Measurements from ENCODE around the gene SNN. TPM values are rescaled to one million over a fixed set of nuclear protein-coding genes. Genes with fewer than 3 reads are reported as not detected.

Gene SNN
- total RNA-seq, 1 donor from 2014 or later: 80.6 TPM

- TF ChIP-seq, protein P1, sequence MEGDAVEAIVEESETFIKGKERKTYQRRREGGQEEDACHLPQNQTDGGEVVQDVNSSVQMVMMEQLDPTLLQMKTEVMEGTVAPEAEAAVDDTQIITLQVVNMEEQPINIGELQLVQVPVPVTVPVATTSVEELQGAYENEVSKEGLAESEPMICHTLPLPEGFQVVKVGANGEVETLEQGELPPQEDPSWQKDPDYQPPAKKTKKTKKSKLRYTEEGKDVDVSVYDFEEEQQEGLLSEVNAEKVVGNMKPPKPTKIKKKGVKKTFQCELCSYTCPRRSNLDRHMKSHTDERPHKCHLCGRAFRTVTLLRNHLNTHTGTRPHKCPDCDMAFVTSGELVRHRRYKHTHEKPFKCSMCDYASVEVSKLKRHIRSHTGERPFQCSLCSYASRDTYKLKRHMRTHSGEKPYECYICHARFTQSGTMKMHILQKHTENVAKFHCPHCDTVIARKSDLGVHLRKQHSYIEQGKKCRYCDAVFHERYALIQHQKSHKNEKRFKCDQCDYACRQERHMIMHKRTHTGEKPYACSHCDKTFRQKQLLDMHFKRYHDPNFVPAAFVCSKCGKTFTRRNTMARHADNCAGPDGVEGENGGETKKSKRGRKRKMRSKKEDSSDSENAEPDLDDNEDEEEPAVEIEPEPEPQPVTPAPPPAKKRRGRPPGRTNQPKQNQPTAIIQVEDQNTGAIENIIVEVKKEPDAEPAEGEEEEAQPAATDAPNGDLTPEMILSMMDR (IDR thresholded peaks at IDR 0.05; ENCODE audit: unreplicated experiment): no peak
- Mint-ChIP-seq H3K4me1 (ENCODE audit: low read depth) (peaks cover 2% of the 10 kb centered on the region), H3K36me3 (ENCODE audit: insufficient read depth) (no peaks in the 10 kb centered on the region), H3K9me3 (ENCODE audit: low read depth) (peaks cover 3% of the 10 kb centered on the region), H3K27ac (no peak overlapping the region), H3K4me3 (ENCODE audit: low read depth) (no peak overlapping the region), H3K27me3 (peaks cover 3% of the 10 kb centered on the region)
- no peak for DNase-seq (ENCODE audit: low spot score, unreplicated experiment)
These were observed 46.2 kb upstream of the SNN start for GRCh38 chr16:11621920-11622651.

DNA sequence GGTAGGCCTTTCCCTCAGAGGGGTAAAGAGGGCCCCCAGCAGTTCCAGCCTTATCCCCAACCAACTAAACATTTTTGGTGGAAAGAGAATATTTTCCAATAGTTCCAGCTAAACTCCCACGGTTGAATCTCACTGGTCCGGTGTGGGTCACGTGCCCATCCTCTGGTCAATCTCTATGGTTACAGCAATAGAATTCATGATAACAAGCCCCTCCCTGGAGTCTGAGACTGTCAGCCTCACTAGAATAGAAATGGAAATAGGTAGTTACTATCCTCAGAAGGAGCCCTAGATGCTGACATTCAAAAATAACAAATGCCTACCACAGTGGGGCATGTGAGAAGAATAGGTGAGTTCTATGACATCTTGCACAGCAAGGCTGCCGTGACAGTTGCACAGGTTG, 44.0 kb upstream of the SNN start:
- Mint-ChIP-seq H3K4me3 (ENCODE audit: low read depth) (no peak overlapping the region), H3K4me1 (ENCODE audit: low read depth) (peaks cover 2% of the 10 kb centered on the region), H3K27me3 (peaks cover 3% of the 10 kb centered on the region), H3K27ac (no peak overlapping the region), H3K36me3 (ENCODE audit: insufficient read depth) (no peaks in the 10 kb centered on the region), H3K9me3 (ENCODE audit: low read depth) (peaks cover 3% of the 10 kb centered on the region)
- TF ChIP-seq, protein P1 (IDR thresholded peaks at IDR 0.05; ENCODE audit: unreplicated experiment): no peak
- DNase-seq (ENCODE audit: low spot score, unreplicated experiment): no peak

DNA sequence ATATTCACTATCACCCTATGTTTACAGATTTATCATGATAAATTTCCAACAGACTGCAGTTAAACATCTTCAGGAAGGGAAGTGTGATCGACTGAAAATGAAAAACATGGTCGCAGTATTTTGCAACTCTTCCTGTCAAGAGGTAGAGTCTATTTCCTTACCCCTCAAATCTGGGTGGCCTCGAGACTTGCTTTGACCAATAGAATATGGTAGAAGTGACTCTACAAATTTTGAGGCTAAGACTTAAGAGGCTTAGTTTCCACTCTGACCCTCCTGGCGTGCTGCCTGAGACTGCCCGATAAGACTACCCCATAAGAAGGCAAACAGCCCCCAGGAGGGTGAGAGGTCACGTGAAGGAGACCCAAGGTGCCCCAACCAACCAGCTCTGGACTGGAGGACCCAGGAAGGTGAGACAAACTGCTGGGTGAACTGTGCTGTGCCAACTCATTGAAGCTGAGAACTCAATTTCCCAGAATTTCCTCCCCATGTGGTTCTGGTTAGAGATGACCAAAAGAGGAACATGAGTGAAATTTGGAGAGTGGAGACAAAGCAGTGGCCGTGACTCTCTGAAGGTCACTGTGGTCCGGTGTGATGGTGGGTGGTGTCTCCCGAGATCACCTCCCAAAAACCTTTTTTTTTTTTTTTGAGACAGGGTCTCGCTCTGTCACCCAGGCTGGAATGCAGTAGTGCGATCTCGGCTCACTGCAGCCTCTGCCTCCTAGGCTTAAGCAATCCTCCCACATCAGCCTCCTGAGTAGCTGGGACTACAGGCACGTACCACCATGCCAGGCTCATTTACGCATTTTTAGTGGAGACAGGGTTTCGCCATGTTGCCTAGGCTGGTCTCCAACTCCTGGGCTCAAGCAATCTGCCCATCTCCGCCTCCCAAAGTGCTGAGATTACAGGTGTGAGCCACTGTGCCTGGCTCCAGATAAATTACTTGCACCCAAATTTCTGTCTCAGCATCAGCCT, 43.3 kb upstream of the SNN start:
- Mint-ChIP-seq H3K9me3 (ENCODE audit: low read depth) (peaks cover 3% of the 10 kb centered on the region), H3K27me3 (peaks cover 3% of the 10 kb centered on the region), H3K4me1 (ENCODE audit: low read depth) (peaks cover 2% of the 10 kb centered on the region), H3K4me3 (ENCODE audit: low read depth) (no peak overlapping the region), H3K27ac (no peak overlapping the region), H3K36me3 (ENCODE audit: insufficient read depth) (no peaks in the 10 kb centered on the region)
- no peak for DNase-seq (ENCODE audit: low spot score, unreplicated experiment)
- TF ChIP-seq, protein P1 (IDR thresholded peaks at IDR 0.05; ENCODE audit: unreplicated experiment): no peak

- TF ChIP-seq, protein P1 (IDR thresholded peaks at IDR 0.05; ENCODE audit: unreplicated experiment): no peak
- no peak overlapping the region for H3K27ac Mint-ChIP-seq
- no peaks in the 10 kb centered on the region for H3K9me3 Mint-ChIP-seq (ENCODE audit: low read depth)
- no peak for DNase-seq (ENCODE audit: low spot score, unreplicated experiment)
- no peaks in the 10 kb centered on the region for H3K36me3 Mint-ChIP-seq (ENCODE audit: insufficient read depth)
- H3K4me1 Mint-ChIP-seq (ENCODE audit: low read depth): peaks cover 2% of the 10 kb centered on the region
- no peak overlapping the region for H3K4me3 Mint-ChIP-seq (ENCODE audit: low read depth)
- H3K27me3 Mint-ChIP-seq: peaks cover 3% of the 10 kb centered on the region
These were observed 42.5 kb upstream of the SNN start for GRCh38 chr16:11625769-11626168.

GRCh38 chr16:11626657-11627291, 41.5 kb upstream of the SNN start:
- Mint-ChIP-seq H3K36me3 (ENCODE audit: insufficient read depth) (no peaks in the 10 kb centered on the region), H3K27ac (no peak overlapping the region), H3K27me3 (peaks cover under 1% of the 10 kb centered on the region), H3K9me3 (ENCODE audit: low read depth) (no peaks in the 10 kb centered on the region), H3K4me1 (ENCODE audit: low read depth) (no peaks in the 10 kb centered on the region), H3K4me3 (ENCODE audit: low read depth) (no peak overlapping the region)
- TF ChIP-seq, protein P1 (IDR thresholded peaks at IDR 0.05; ENCODE audit: unreplicated experiment): no peak
- DNase-seq (ENCODE audit: low spot score, unreplicated experiment): no peak
